HepG2 (cell line): Measurements from ENCODE around the gene AHSP.

Experiments used
- CBX2 ChIP-seq, 2 experiments: fragments of 200-600 bp in 1 of 2; sonication (generic); formaldehyde crosslinking in 1 of 2; IDR thresholded peaks; 2 replicates each; pipeline versions ENCODE4 v1.7.0 to v1.8.1; 2018 to 2022; ENCODE audit warnings: low read depth in 2 of 2, low read length in 1 of 2, mild to moderate bottlenecking in 1 of 2, missing genetic modification reagents in 1 of 2
- ERF ChIP-seq: IDR thresholded peaks from 2 replicates; pipeline ENCODE4 v1.6.1; 2018; ENCODE audit warnings: missing biosample characterization, missing genetic modification reagents
- ESRRA ChIP-seq: sonication (generic); formaldehyde crosslinking; IDR thresholded peaks from 2 replicates; pipeline ENCODE4 v1.5.1; 2020; ENCODE audit warnings: mild to moderate bottlenecking, low read depth, missing genetic modification reagents
- JARID2 ChIP-seq: sonication (generic); formaldehyde crosslinking; IDR thresholded peaks from 2 replicates; pipeline ENCODE4 v1.8.1; 2023; ENCODE audit warnings: missing genetic modification reagents, inconsistent platforms; ENCODE audit not compliant: insufficient replicate concordance
- MIER3 ChIP-seq: IDR thresholded peaks from 2 replicates; pipeline ENCODE4 v1.6.1; 2016; ENCODE audit warnings: missing compliant biosample characterization, borderline replicate concordance
- MYC ChIP-seq: sonication (generic); formaldehyde crosslinking; IDR thresholded peaks from 2 replicates; pipeline ENCODE4 v1.9.0; 2021; ENCODE audit warnings: missing genetic modification reagents, borderline replicate concordance
- POLR2A ChIP-seq, 2 experiments: IDR thresholded peaks; 2 replicates each; pipeline ENCODE4 v1.6.1; 2011; ENCODE audit warnings: low read depth in 2 of 2, low read length in 2 of 2, mild to moderate bottlenecking in 1 of 2, moderate library complexity in 1 of 2; ENCODE audit not compliant: insufficient read depth in 1 of 2
- SP1 ChIP-seq, 2 experiments: fragments of 450-650 bp in 1 of 2; sonication (generic) in 1 of 2; formaldehyde crosslinking in 1 of 2; IDR thresholded peaks; 2 replicates each; pipeline versions ENCODE4 v1.4.0 to v1.6.1; 2016 to 2020; ENCODE audit warnings: missing genetic modification reagents in 1 of 2
- STAG1 ChIP-seq: sonication (generic); formaldehyde crosslinking; IDR thresholded peaks from 2 replicates; pipeline ENCODE4 v1.4.0; 2020; ENCODE audit warnings: missing genetic modification reagents
- ZNF724P ChIP-seq: sonication (generic); formaldehyde crosslinking; IDR thresholded peaks from 2 replicates; pipeline ENCODE4 v1.8.0; 2022; ENCODE audit warnings: missing genetic modification reagents, borderline replicate concordance
- ZNF761 ChIP-seq: sonication (generic); formaldehyde crosslinking; conservative IDR thresholded peaks from 2 replicates; pipeline ENCODE4 v1.4.0; 2020; ENCODE audit warnings: mild to moderate bottlenecking, missing genetic modification reagents
- TF ChIP-seq, protein P1 (sequence below): IDR thresholded peaks from 2 replicates; pipeline ENCODE4 v1.6.1; 2012; ENCODE audit warnings: inconsistent platforms
- TF ChIP-seq, protein P2 (sequence below): sonication (generic); formaldehyde crosslinking; conservative IDR thresholded peaks from 2 replicates; pipeline ENCODE4 v1.5.0; 2020; ENCODE audit warnings: missing genetic modification reagents
- TF ChIP-seq, protein P3 (sequence below): sonication (generic); formaldehyde crosslinking; IDR thresholded peaks from 2 replicates; pipeline ENCODE4 v1.5.1; 2020; ENCODE audit warnings: mild to moderate bottlenecking, missing genetic modification reagents, moderate library complexity

DNA sequence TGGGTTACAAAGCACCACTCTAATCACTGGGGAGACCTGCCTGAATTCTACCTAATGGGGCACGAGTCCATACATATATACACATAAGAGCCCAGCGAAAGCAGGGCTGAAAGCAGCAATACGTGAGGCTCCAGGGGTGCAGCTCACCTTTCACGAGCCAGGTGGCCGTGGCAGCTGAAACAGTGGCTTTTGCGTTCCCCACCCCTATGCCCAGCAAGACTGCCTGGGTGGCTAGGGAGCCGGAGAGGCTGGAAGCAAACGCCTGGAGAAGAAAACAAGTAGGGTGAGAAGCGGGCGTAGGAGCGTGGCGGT, 20.1 kb upstream of the AHSP start:
- TF ChIP-seq, protein P1, sequence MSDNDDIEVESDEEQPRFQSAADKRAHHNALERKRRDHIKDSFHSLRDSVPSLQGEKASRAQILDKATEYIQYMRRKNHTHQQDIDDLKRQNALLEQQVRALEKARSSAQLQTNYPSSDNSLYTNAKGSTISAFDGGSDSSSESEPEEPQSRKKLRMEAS = no peak
- TF ChIP-seq SP1 (IDR thresholded peaks at IDR 0.05) (no peak), SP1 (CRISPR knock-in tag; IDR thresholded peaks at IDR 0.05) (no peak), ZNF761 (CRISPR knock-in tag) (no peak), MYC (CRISPR knock-in tag) (no peak), ERF (CRISPR knock-in tag) (no peak), ZNF724P (CRISPR knock-in tag) (no peak), JARID2 (CRISPR knock-in tag) (no peak), POLR2A (IDR thresholded peaks at IDR 0.05; ENCODE audit: insufficient read depth in 1 of 2, low read depth in 2 of 2, low read length in 2 of 2) (peak in 1 of 2 experiments; percentile 21; a peak in 1 of 4 replicates), CBX2 (IDR thresholded peaks at IDR 0.05; ENCODE audit: low read depth, low read length) (no peak), CBX2 (CRISPR knock-in tag; IDR thresholded peaks at IDR 0.05; ENCODE audit: low read depth) (no peak), STAG1 (CRISPR knock-in tag) (no peak), MIER3 (no peak), ESRRA (CRISPR knock-in tag) (no peak)
- TF ChIP-seq, protein P2, sequence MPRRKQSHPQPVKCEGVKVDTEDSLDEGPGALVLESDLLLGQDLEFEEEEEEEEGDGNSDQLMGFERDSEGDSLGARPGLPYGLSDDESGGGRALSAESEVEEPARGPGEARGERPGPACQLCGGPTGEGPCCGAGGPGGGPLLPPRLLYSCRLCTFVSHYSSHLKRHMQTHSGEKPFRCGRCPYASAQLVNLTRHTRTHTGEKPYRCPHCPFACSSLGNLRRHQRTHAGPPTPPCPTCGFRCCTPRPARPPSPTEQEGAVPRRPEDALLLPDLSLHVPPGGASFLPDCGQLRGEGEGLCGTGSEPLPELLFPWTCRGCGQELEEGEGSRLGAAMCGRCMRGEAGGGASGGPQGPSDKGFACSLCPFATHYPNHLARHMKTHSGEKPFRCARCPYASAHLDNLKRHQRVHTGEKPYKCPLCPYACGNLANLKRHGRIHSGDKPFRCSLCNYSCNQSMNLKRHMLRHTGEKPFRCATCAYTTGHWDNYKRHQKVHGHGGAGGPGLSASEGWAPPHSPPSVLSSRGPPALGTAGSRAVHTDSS (CRISPR knock-in tag) = no peak
- TF ChIP-seq, protein P3, sequence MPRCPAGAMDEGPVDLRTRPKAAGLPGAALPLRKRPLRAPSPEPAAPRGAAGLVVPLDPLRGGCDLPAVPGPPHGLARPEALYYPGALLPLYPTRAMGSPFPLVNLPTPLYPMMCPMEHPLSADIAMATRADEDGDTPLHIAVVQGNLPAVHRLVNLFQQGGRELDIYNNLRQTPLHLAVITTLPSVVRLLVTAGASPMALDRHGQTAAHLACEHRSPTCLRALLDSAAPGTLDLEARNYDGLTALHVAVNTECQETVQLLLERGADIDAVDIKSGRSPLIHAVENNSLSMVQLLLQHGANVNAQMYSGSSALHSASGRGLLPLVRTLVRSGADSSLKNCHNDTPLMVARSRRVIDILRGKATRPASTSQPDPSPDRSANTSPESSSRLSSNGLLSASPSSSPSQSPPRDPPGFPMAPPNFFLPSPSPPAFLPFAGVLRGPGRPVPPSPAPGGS (CRISPR knock-in tag) = no peak
